Measurements from ENCODE around the gene USP24. TPM values are rescaled to one million over a fixed set of nuclear protein-coding genes. Genes with fewer than 3 reads are reported as not detected.

Gene USP24
- total RNA-seq, 5 donors from 2014 or later (not counting 1 experiment from before 2014, with no cell fraction given): 58.9 to 90.7 (median 64.0) TPM

DNA sequence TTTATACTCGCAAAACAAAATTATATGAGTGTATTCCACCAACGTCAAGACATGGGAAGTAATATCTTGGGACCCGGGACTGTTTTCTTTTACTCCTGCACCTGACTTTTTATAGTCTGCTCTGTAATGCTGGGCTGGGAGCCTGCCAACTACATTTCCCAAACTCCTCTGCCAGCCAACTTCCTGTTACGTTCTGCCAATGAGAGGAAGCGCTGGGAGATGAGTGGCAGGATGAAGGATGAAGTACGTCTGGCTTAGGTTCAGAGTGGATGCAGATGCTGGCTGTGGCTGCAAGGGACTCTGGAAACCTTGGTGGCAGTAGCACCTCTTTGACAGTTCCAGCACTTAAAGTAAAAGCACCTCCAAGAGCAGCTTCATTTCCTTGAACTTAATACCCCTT, 59.6 kb downstream of the USP24 start:
- H3K27ac ChIP-seq (ENCODE audit: low read length): no peak overlapping the region
- peak overlapping the region in 1 of 2 donors; percentile 29 for H3K27ac Mint-ChIP-seq

GRCh38 chr1:55154616-55155015, 60.5 kb downstream of the USP24 start:
- no CpG with 5 or more reads among the region's 5 CpGs for WGBS (ENCODE audit: insufficient coverage)
- H3K27ac Mint-ChIP-seq: no peak overlapping the region
- POLR2A ChIA-PET: interaction anchor here in 1 of 2 donors (0.6 kb wide), 1 partner anchor 66 kb away, joined by 3 read pairs; no protein-coding TSS in a partner anchor
- no peaks in the 10 kb centered on the region for H3K9me3 ChIP-seq
- H3K36me3 Mint-ChIP-seq: peaks cover 52% of the 10 kb centered on the region
- no peaks in the 10 kb centered on the region for H3K27me3 Mint-ChIP-seq
- H3K4me3 ChIP-seq (ENCODE audit: control insufficient read depth in 1 of 2, extremely low read depth in 1 of 2, low read length in 1 of 2): no peak overlapping the region
- no peak for ATAC-seq (replicated peaks in 1 of 4)
- no peak overlapping the region for H3K27ac ChIP-seq (ENCODE audit: low read length)
- no peak for DNase-seq
- peaks cover 6 to 13% of the 10 kb centered on the region in 2 experiments for H3K4me1 ChIP-seq (ENCODE audit: control insufficient read depth in 1 of 2, extremely low read depth in 1 of 2, insufficient read depth in 2 of 2, low read length in 2 of 2)
- H3K4me3 Mint-ChIP-seq: no peak overlapping the region
- no peaks in the 10 kb centered on the region for H3K9me3 Mint-ChIP-seq
- peaks cover 3 to 58% of the 10 kb centered on the region in 2 donors for H3K36me3 ChIP-seq (ENCODE audit: control insufficient read depth in 2 of 2, extremely low read depth in 1 of 2, insufficient read depth in 1 of 2, low read length in 1 of 2)
- no peaks in the 10 kb centered on the region for H3K27me3 ChIP-seq (replicated peaks in 1 of 2; ENCODE audit: control insufficient read depth in 2 of 2, extremely low read depth in 1 of 2, insufficient read depth in 2 of 2, low read length in 1 of 2)
- peaks cover 29 to 35% (median 34%) of the 10 kb centered on the region in 3 donors for H3K4me1 Mint-ChIP-seq
- CTCF ChIA-PET: interaction anchor here in 1 of 2 donors (0.8 to 1.0 kb wide), 3 partner anchors 11 to 126 kb away, joined by 3 to 4 read pairs (median 3); no protein-coding TSS in a partner anchor

More for the DNA sequence above, 59.6 kb downstream of the USP24 start:
- Histone ChIP-seq H3K36me3 (ENCODE audit: control insufficient read depth in 2 of 2, extremely low read depth in 1 of 2, insufficient read depth in 1 of 2, low read length in 1 of 2) (peaks cover 3 to 65% of the 10 kb centered on the region in 2 donors), H3K27me3 (replicated peaks in 1 of 2; ENCODE audit: control insufficient read depth in 2 of 2, extremely low read depth in 1 of 2, insufficient read depth in 2 of 2, low read length in 1 of 2) (no peaks in the 10 kb centered on the region), H3K4me1 (ENCODE audit: control insufficient read depth in 1 of 2, extremely low read depth in 1 of 2, insufficient read depth in 2 of 2, low read length in 2 of 2) (peaks cover 6 to 13% of the 10 kb centered on the region in 2 experiments), H3K9me3 (no peaks in the 10 kb centered on the region), H3K4me3 (ENCODE audit: control insufficient read depth in 1 of 2, extremely low read depth in 1 of 2, low read length in 1 of 2) (no peak overlapping the region)
- DNase-seq (peak in 1 of 35 experiments; percentile 8), ATAC-seq (replicated peaks in 1 of 4) (no peak)
- Mint-ChIP-seq H3K4me3 (no peak overlapping the region), H3K36me3 (peaks cover 53% of the 10 kb centered on the region), H3K27me3 (no peaks in the 10 kb centered on the region), H3K9me3 (no peaks in the 10 kb centered on the region), H3K4me1 (peaks cover 29 to 32% (median 32%) of the 10 kb centered on the region in 3 donors)
- 100% methylated on average over 1 of the region's 6 CpGs for WGBS (ENCODE audit: insufficient coverage)
- ChIA-PET POLR2A (no interaction called here), CTCF (no interaction called here)

- peaks cover 29 to 35% (median 34%) of the 10 kb centered on the region in 3 donors for H3K4me1 Mint-ChIP-seq
- H3K27ac Mint-ChIP-seq: peak overlapping the region; percentile 95 to 98
- peak overlapping the region; percentile 7 for H3K27ac ChIP-seq (ENCODE audit: low read length)
- DNase-seq (no peak), ATAC-seq (replicated peaks in 1 of 4) (no peak)
- H3K9me3 Mint-ChIP-seq: no peaks in the 10 kb centered on the region
- peaks cover 3 to 49% of the 10 kb centered on the region in 2 donors for H3K36me3 ChIP-seq (ENCODE audit: control insufficient read depth in 2 of 2, extremely low read depth in 1 of 2, insufficient read depth in 1 of 2, low read length in 1 of 2)
- no peaks in the 10 kb centered on the region for H3K27me3 Mint-ChIP-seq
- H3K4me3 ChIP-seq (ENCODE audit: control insufficient read depth in 1 of 2, extremely low read depth in 1 of 2, low read length in 1 of 2): no peak overlapping the region
- H3K27me3 ChIP-seq (replicated peaks in 1 of 2; ENCODE audit: control insufficient read depth in 2 of 2, extremely low read depth in 1 of 2, insufficient read depth in 2 of 2, low read length in 1 of 2): no peaks in the 10 kb centered on the region
- H3K36me3 Mint-ChIP-seq: peaks cover 44% of the 10 kb centered on the region
- H3K4me1 ChIP-seq (ENCODE audit: control insufficient read depth in 1 of 2, extremely low read depth in 1 of 2, insufficient read depth in 2 of 2, low read length in 2 of 2): peaks cover 6 to 13% of the 10 kb centered on the region in 2 experiments
- 100% methylated on average over 1 of the region's 3 CpGs for WGBS (ENCODE audit: insufficient coverage)
- H3K9me3 ChIP-seq: no peaks in the 10 kb centered on the region
- H3K4me3 Mint-ChIP-seq: no peak overlapping the region
- ChIA-PET CTCF (no interaction called here), POLR2A (interaction anchor here in 1 of 2 donors (0.6 kb wide), 1 partner anchor 9 kb away, joined by 4 read pairs; no protein-coding TSS in a partner anchor)
These were observed 62.1 kb downstream of the USP24 start for GRCh38 chr1:55153031-55153430.

DNA sequence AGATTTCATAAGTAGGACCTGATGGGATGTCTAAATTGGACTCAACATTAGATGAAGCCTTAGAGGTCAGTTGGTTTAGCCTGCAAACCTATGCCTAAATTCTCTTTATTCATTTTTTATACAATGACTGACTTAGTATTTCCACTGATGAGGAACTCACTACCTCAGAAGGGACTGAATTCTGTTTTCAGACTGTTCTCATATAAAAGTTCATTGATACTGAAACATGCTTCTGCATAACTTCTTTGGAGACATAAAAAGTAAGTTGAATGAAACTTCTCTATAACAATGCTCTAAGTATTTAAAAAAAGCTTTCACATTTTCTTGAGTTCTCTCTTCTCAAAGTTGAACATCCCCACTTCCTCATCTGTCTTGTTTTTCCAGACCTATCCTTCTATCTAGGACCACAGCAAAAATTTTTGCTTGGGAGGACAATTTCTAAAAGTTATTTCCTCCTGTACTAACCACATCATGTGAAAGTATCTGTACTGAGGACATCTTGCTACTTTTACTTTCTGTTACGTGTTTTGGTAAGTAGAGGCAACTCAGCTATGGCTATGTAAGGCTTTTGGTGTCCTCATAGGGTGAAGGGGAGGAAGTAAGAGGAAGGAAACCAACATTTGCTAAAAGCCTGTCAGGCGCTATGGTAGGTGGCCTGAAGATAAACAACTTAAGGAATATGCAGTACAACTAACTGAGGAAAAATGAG, 64.1 kb downstream of the USP24 start:
- Mint-ChIP-seq H3K9me3 (no peaks in the 10 kb centered on the region), H3K27ac (peak overlapping the region; percentile 95 to 98), H3K27me3 (no peaks in the 10 kb centered on the region), H3K4me3 (peak overlapping the region; percentile 18 to 71 (median 46)), H3K4me1 (peaks cover 27 to 37% (median 36%) of the 10 kb centered on the region in 3 donors), H3K36me3 (peaks cover 42% of the 10 kb centered on the region)
- DNase-seq (peak in 1 of 35 experiments; percentile 57), ATAC-seq (replicated peaks in 1 of 4) (peak; percentile 77 to 94 (median 85))
- Histone ChIP-seq H3K9me3 (no peaks in the 10 kb centered on the region), H3K27ac (ENCODE audit: low read length) (peak overlapping the region; percentile 67), H3K4me3 (ENCODE audit: control insufficient read depth in 1 of 2, extremely low read depth in 1 of 2, low read length in 1 of 2) (no peak overlapping the region), H3K36me3 (ENCODE audit: control insufficient read depth in 2 of 2, extremely low read depth in 1 of 2, insufficient read depth in 1 of 2, low read length in 1 of 2) (peaks cover 3 to 42% of the 10 kb centered on the region in 2 donors), H3K4me1 (ENCODE audit: control insufficient read depth in 1 of 2, extremely low read depth in 1 of 2, insufficient read depth in 2 of 2, low read length in 2 of 2) (peaks cover 6 to 13% of the 10 kb centered on the region in 2 experiments), H3K27me3 (replicated peaks in 1 of 2; ENCODE audit: control insufficient read depth in 2 of 2, extremely low read depth in 1 of 2, insufficient read depth in 2 of 2, low read length in 1 of 2) (no peaks in the 10 kb centered on the region)
- ChIA-PET CTCF (no interaction called here), POLR2A (no interaction called here)
- WGBS (ENCODE audit: insufficient coverage): 0% methylated on average over 1 of the region's 2 CpGs

DNA sequence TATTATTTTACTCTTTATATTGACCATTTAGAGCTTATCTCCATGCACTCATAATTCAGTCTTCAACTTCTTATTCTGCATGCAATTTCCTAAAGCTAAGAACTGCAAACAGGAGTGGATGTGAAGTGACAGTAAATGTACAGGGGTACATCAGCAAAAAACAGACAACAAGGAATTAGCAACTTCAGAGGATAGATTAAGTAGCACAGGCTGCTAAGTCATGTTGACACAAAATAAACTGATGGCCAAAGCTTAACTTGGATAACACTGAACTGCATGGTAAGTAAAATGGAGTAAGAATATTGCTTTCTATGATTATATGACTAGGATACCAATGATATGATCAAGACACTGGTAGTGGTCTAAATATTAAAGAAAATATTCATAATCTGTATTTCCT, 66.5 kb downstream of the USP24 start:
- Histone ChIP-seq H3K4me1 (ENCODE audit: control insufficient read depth in 1 of 2, extremely low read depth in 1 of 2, insufficient read depth in 2 of 2, low read length in 2 of 2) (peaks cover 6 to 13% of the 10 kb centered on the region in 2 experiments), H3K27me3 (replicated peaks in 1 of 2; ENCODE audit: control insufficient read depth in 2 of 2, extremely low read depth in 1 of 2, insufficient read depth in 2 of 2, low read length in 1 of 2) (no peaks in the 10 kb centered on the region), H3K9me3 (no peaks in the 10 kb centered on the region), H3K4me3 (ENCODE audit: control insufficient read depth in 1 of 2, extremely low read depth in 1 of 2, low read length in 1 of 2) (no peak overlapping the region), H3K27ac (ENCODE audit: low read length) (no peak overlapping the region), H3K36me3 (ENCODE audit: control insufficient read depth in 2 of 2, extremely low read depth in 1 of 2, insufficient read depth in 1 of 2, low read length in 1 of 2) (peaks cover 3 to 35% of the 10 kb centered on the region in 2 donors)
- Mint-ChIP-seq H3K27me3 (no peaks in the 10 kb centered on the region), H3K4me1 (peaks cover 22 to 34% (median 33%) of the 10 kb centered on the region in 3 donors), H3K27ac (peak overlapping the region; percentile 47 to 81), H3K4me3 (no peak overlapping the region), H3K9me3 (no peaks in the 10 kb centered on the region), H3K36me3 (peaks cover 35% of the 10 kb centered on the region)
- DNase-seq: no peak
- ChIA-PET CTCF (interaction anchor here (0.6 to 0.8 kb wide), 3 partner anchors 57 to 191 kb away, joined by 3 to 6 read pairs (median 4); no protein-coding TSS in a partner anchor), POLR2A (interaction anchor here (0.6 to 0.7 kb wide), 2 partner anchors 78 to 205 kb away, joined by 3 to 4 read pairs; no protein-coding TSS in a partner anchor)
- no peak for ATAC-seq (replicated peaks in 1 of 4)

- H3K27ac Mint-ChIP-seq: no peak overlapping the region
- no peaks in the 10 kb centered on the region for H3K9me3 ChIP-seq
- peaks cover 3 to 35% of the 10 kb centered on the region in 2 donors for H3K36me3 ChIP-seq (ENCODE audit: control insufficient read depth in 2 of 2, extremely low read depth in 1 of 2, insufficient read depth in 1 of 2, low read length in 1 of 2)
- DNase-seq: no peak
- peaks cover 17 to 27% (median 25%) of the 10 kb centered on the region in 3 donors for H3K4me1 Mint-ChIP-seq
- ATAC-seq (replicated peaks in 1 of 4): no peak
- H3K4me3 Mint-ChIP-seq: no peak overlapping the region
- H3K4me1 ChIP-seq (ENCODE audit: control insufficient read depth in 1 of 2, extremely low read depth in 1 of 2, insufficient read depth in 2 of 2, low read length in 2 of 2): peaks cover 6 to 13% of the 10 kb centered on the region in 2 experiments
- H3K9me3 Mint-ChIP-seq: no peaks in the 10 kb centered on the region
- POLR2A ChIA-PET: interaction anchor here (0.6 to 0.7 kb wide), 2 partner anchors 27 to 58 kb away, joined by 3 read pairs; no protein-coding TSS in a partner anchor
- H3K36me3 Mint-ChIP-seq: peaks cover 36% of the 10 kb centered on the region
- no peaks in the 10 kb centered on the region for H3K27me3 ChIP-seq (replicated peaks in 1 of 2; ENCODE audit: control insufficient read depth in 2 of 2, extremely low read depth in 1 of 2, insufficient read depth in 2 of 2, low read length in 1 of 2)
- no peak overlapping the region for H3K4me3 ChIP-seq (ENCODE audit: control insufficient read depth in 1 of 2, extremely low read depth in 1 of 2, low read length in 1 of 2)
- CTCF ChIA-PET: interaction anchor here in 1 of 2 donors (0.7 kb wide), 1 partner anchor 972 kb away, joined by 4 read pairs; no protein-coding TSS in a partner anchor
- H3K27ac ChIP-seq (ENCODE audit: low read length): no peak overlapping the region
- H3K27me3 Mint-ChIP-seq: no peaks in the 10 kb centered on the region
- no CpG with 5 or more reads among the region's 8 CpGs for WGBS (ENCODE audit: insufficient coverage)
These were observed 67.6 kb downstream of the USP24 start for GRCh38 chr1:55147524-55147923.
